ENCODE measurements around the gene CAMSAP2. TPM values are rescaled to one million over a fixed set of nuclear protein-coding genes. Genes with fewer than 3 reads are reported as not detected.

Gene CAMSAP2
- polyA plus RNA-seq, 3 donors, result 41.6 to 42.7 (median 41.7) TPM

Other genes with a start within 250 kb of the CAMSAP2 start
- gene KIF14, start 118.1 kb upstream of the CAMSAP2 start, polyA plus RNA-seq (ENCODE audit: insufficient read length in 3 of 3), result 1 to 10 TPM; 6.5 to 7.8 (median 7.2) TPM
- gene DDX59, start 69.0 kb upstream of the CAMSAP2 start, polyA plus RNA-seq (ENCODE audit: insufficient read length in 3 of 3), result 10 to 100 TPM; 28.8 to 30.1 (median 29.6) TPM
- gene GPR25, start 134.1 kb downstream of the CAMSAP2 start, polyA plus RNA-seq (ENCODE audit: insufficient read length in 3 of 3), result not detected
- gene INAVA, start 156.0 kb downstream of the CAMSAP2 start, polyA plus RNA-seq (ENCODE audit: insufficient read length in 3 of 3), result 10 to 100 TPM; 30.5 to 37.8 (median 33.0) TPM